GM19043 (cell line): ENCODE data around the gene C1QL4.
"Not testable (repeated sequence)": the region's sequence is repeated elsewhere in the genome, so short reads cannot be mapped to it uniquely, and the experiment has no call there.

Experiments
- ATAC-seq: cut with Tn5 transposase; IDR thresholded peaks from one replicate; pipeline ENCODE4 v1.9.1; 2021; ENCODE audit warnings: low read depth; ENCODE audit not compliant: unreplicated experiment

Gene C1QL4

GRCh38 chr12:49336645-49337584, at the start of gene C1QL4:
Gene C1QL4, minus strand, starts transcription at chr12:49337188. Its CDS starts 711 bp downstream, at chr12:49336477.
- ATAC-seq, result peak; percentile 72

- not testable (repeated sequence) for ATAC-seq
Measured at GRCh38 chr12:49380184-49380583, 43.2 kb upstream of the C1QL4 start.

- ATAC-seq, result peak; percentile 53
Measured at GRCh38 chr12:49377386-49377785, 40.4 kb upstream of the C1QL4 start.

- ATAC-seq, result no peak
Measured at GRCh38 chr12:49375406-49375805, 38.4 kb upstream of the C1QL4 start.

- no peak for ATAC-seq
Measured at GRCh38 chr12:49370539-49370938, 33.6 kb upstream of the C1QL4 start.

GRCh38 chr12:49369411-49370145, 32.6 kb upstream of the C1QL4 start:
- peak; percentile 61 for ATAC-seq

GRCh38 chr12:49368240-49368600, 31.2 kb upstream of the C1QL4 start:
- ATAC-seq, result no peak

GRCh38 chr12:49367381-49368239, 30.6 kb upstream of the C1QL4 start, which contains the start of gene SPATS2:
Gene SPATS2, plus strand, starts transcription at chr12:49367462. Its CDS starts 93,551 bp downstream, at chr12:49461013.
- ATAC-seq, result no peak

GRCh38 chr12:49366652-49367380, 29.8 kb upstream of the C1QL4 start:
- peak; percentile 55 for ATAC-seq

- ATAC-seq, result no peak
Measured at GRCh38 chr12:49366096-49366651, 29.2 kb upstream of the C1QL4 start.

- no peak for ATAC-seq
Measured at GRCh38 chr12:49365542-49365941, 28.6 kb upstream of the C1QL4 start.

- ATAC-seq, result no peak
Measured at GRCh38 chr12:49364989-49365388, 28.0 kb upstream of the C1QL4 start.

- no peak for ATAC-seq
Measured at GRCh38 chr12:49362077-49362476, 25.1 kb upstream of the C1QL4 start.

- no peak for ATAC-seq
Measured at GRCh38 chr12:49359671-49360070, 22.7 kb upstream of the C1QL4 start.

- ATAC-seq, result no peak
Measured at GRCh38 chr12:49358483-49359141, 21.6 kb upstream of the C1QL4 start.

- no peak for ATAC-seq
Measured at GRCh38 chr12:49357103-49357678, 20.2 kb upstream of the C1QL4 start.

GRCh38 chr12:49355913-49356312, 18.9 kb upstream of the C1QL4 start:
- ATAC-seq, result no peak

- ATAC-seq, result no peak
Measured at GRCh38 chr12:49352351-49352750, 15.4 kb upstream of the C1QL4 start.

- ATAC-seq, result no peak
Measured at GRCh38 chr12:49349266-49349665, 12.3 kb upstream of the C1QL4 start.
